Uterus (tissue), 4 donors: ENCODE data around the gene ERC2. TPM values are rescaled to one million over a fixed set of nuclear protein-coding genes. Genes with fewer than 3 reads are reported as not detected.

Source experiments
- DNase-seq, 2 donors: peaks; one replicate each; pipeline ENCODE4 v3.0.0-alpha.2; 2019 to 2020
- H3K27ac ChIP-seq, 2 donors: fragments of 200-600 bp; sonication (generic); 1 replicate in 1 of 2; 2 replicates in 1 of 2; pipeline ENCODE4 v1.5.1; 2016 to 2018
- H3K27me3 ChIP-seq, 2 donors: fragments of 200-600 bp; sonication (generic); one replicate each; pipeline ENCODE4 v1.5.1; 2018 to 2019; ENCODE audit warnings: control low read depth in 1 of 2
- H3K36me3 ChIP-seq, 2 donors: fragments of 200-600 bp; sonication (generic); one replicate each; pipeline ENCODE4 v1.5.1; 2019; ENCODE audit warnings: control low read depth in 1 of 2
- H3K4me1 ChIP-seq, 2 donors: fragments of 200-600 bp; sonication (generic); one replicate each; pipeline ENCODE4 v1.5.1; 2018 to 2019; ENCODE audit warnings: control low read depth in 1 of 2
- H3K4me3 ChIP-seq, 2 donors: fragments of 200-600 bp; sonication (generic); 1 replicate in 1 of 2; 2 replicates in 1 of 2; pipeline ENCODE4 v1.5.1; 2018 to 2019; ENCODE audit warnings: mild to moderate bottlenecking in 1 of 2
- H3K9me3 ChIP-seq, 2 donors: fragments of 200-600 bp; sonication (generic); one replicate each; pipeline ENCODE4 v1.5.1; 2019; ENCODE audit warnings: control low read depth in 1 of 2
- POLR2A ChIP-seq, 2 donors: fragments of 450-650 bp; IDR thresholded peaks; one replicate each; pipeline ENCODE4 v1.6.1; 2016; ENCODE audit warnings: antibody characterized with exemption in 2 of 2, mild to moderate bottlenecking in 1 of 2, moderate library complexity in 1 of 2
- intact Hi-C: fragments of 100-400 bp; cut with DNase I; formaldehyde crosslinking; loops from one replicate; pipeline ENCODE4 v1.15.1; 2023; ENCODE audit warnings: low total_unique reads
- total RNA-seq, 4 donors: library from RNA; depleted of rRNA in 3 of 4; stranded (reverse); fragments of >200 nt in 3 of 4; gene quantifications; one replicate each; pipeline versions ENCODE4 v1.1.0 to v1.2.4, GENCODE V29; 2014 to 2023
- TF ChIP-seq, protein P1 (sequence below), 4 experiments: fragments of 200-600 bp in 2 of 4; fragments of 450-650 bp in 2 of 4; sonication (generic) in 2 of 4; IDR thresholded peaks; one replicate each; pipeline ENCODE4 v1.5.1; 2016 to 2019; ENCODE audit warnings: antibody characterized with exemption in 4 of 4, mild to moderate bottlenecking in 2 of 4, moderate library complexity in 1 of 4
- donor health status: DM: yes; HTN: yes; CAD: no.

The ERC2 gene
- total RNA-seq, 4 donors from 2014 or later: 1.7 to 5.5 TPM; not detected in 2

GRCh38 chr3:55647670-55648069 lies 820.6 kb downstream of the ERC2 start:
- intact Hi-C loops: no loop called here
- Histone ChIP-seq H3K9me3 (no peaks in the 10 kb centered on the region), H3K4me3 (no peak overlapping the region), H3K27me3 (no peaks in the 10 kb centered on the region), H3K4me1 (no peaks in the 10 kb centered on the region), H3K36me3 (no peaks in the 10 kb centered on the region), H3K27ac (no peak overlapping the region)
- DNase-seq: no peak
- TF ChIP-seq, protein P1, sequence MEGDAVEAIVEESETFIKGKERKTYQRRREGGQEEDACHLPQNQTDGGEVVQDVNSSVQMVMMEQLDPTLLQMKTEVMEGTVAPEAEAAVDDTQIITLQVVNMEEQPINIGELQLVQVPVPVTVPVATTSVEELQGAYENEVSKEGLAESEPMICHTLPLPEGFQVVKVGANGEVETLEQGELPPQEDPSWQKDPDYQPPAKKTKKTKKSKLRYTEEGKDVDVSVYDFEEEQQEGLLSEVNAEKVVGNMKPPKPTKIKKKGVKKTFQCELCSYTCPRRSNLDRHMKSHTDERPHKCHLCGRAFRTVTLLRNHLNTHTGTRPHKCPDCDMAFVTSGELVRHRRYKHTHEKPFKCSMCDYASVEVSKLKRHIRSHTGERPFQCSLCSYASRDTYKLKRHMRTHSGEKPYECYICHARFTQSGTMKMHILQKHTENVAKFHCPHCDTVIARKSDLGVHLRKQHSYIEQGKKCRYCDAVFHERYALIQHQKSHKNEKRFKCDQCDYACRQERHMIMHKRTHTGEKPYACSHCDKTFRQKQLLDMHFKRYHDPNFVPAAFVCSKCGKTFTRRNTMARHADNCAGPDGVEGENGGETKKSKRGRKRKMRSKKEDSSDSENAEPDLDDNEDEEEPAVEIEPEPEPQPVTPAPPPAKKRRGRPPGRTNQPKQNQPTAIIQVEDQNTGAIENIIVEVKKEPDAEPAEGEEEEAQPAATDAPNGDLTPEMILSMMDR (IDR thresholded peaks at IDR 0.05): no peak
- TF ChIP-seq POLR2A (IDR thresholded peaks at IDR 0.05): no peak

DNA sequence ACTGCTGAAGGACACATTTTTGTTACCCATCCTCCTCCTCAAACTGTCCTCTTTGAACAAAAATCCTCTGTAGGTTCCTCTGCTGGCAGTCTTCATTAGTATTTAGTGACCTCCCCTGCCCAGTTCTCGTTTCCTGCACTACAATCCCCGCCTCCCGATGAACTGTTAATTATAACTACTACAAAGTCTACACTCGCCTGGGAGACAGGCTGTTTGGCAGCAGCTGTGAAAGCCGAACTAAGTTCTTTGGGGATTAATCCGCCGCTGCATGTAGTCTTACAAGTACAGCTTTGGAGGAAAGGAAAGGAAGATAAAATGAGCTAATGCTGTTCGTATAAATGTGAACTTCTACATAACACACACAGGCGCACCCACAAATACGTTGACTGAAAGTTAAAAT lies 821.2 kb downstream of the ERC2 start:
- H3K27me3 ChIP-seq: no peaks in the 10 kb centered on the region
- H3K9me3 ChIP-seq: no peaks in the 10 kb centered on the region
- no peak overlapping the region for H3K27ac ChIP-seq
- intact Hi-C loops: no loop called here
- no peaks in the 10 kb centered on the region for H3K36me3 ChIP-seq
- H3K4me1 ChIP-seq: no peaks in the 10 kb centered on the region
- no peak for TF ChIP-seq POLR2A (IDR thresholded peaks at IDR 0.05)
- TF ChIP-seq, protein P1 (IDR thresholded peaks at IDR 0.05): no peak
- DNase-seq: no peak
- H3K4me3 ChIP-seq: no peak overlapping the region

DNA sequence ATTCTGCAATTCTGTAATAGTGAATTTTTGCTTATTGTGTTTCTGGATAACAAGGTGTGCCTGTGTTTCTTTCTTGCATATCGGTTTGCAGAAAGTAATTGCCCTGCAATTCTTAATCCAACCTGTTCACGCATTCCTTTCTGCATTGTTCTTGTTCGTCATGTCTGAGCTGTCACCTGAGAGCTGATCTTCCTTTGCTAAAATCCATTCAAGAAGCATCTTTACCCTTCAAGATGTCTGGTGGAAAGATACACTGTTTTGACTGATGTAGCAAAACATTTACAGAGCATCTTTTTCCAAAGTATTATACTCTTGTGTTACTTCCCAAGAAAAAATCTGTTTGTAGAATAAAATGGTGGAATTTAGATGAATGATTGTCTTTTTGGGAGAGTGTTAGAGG lies 822.1 kb downstream of the ERC2 start:
- Histone ChIP-seq H3K27ac (no peak overlapping the region), H3K9me3 (no peaks in the 10 kb centered on the region), H3K27me3 (no peaks in the 10 kb centered on the region), H3K4me3 (no peak overlapping the region), H3K4me1 (no peaks in the 10 kb centered on the region), H3K36me3 (no peaks in the 10 kb centered on the region)
- intact Hi-C loops: no loop called here
- DNase-seq: no peak
- TF ChIP-seq, protein P1 (IDR thresholded peaks at IDR 0.05): no peak
- TF ChIP-seq POLR2A (IDR thresholded peaks at IDR 0.05): no peak

DNA sequence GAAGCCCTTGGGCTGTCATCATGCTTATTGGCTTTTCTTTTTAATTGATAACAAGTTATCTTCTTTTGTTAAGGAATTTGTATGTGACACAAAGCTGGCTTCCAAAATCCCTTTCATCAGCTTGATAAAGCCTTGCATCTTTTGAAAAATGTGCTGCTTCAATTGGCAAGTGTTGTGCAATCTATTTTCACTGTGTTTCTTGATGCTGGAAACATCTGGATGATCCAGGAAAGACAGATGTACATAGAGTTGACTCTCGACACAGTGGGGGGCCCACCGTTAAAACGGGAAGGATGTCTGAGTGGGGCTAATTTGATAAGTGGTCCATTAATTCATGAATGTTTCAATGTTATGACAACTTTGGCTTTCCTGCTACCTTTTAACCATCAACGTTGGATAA lies 822.8 kb downstream of the ERC2 start:
- Histone ChIP-seq H3K4me1 (no peaks in the 10 kb centered on the region), H3K27me3 (no peaks in the 10 kb centered on the region)
- no peak for TF ChIP-seq POLR2A (IDR thresholded peaks at IDR 0.05)
- TF ChIP-seq, protein P1 (IDR thresholded peaks at IDR 0.05): no peak

GRCh38 chr3:55643283-55643682 lies 825.0 kb downstream of the ERC2 start:
- Histone ChIP-seq H3K27me3 (no peaks in the 10 kb centered on the region), H3K9me3 (no peaks in the 10 kb centered on the region), H3K27ac (no peak overlapping the region), H3K4me3 (no peak overlapping the region), H3K36me3 (no peaks in the 10 kb centered on the region), H3K4me1 (no peaks in the 10 kb centered on the region)
- intact Hi-C loops: no loop called here
- TF ChIP-seq, protein P1 (IDR thresholded peaks at IDR 0.05): no peak
- no peak for TF ChIP-seq POLR2A (IDR thresholded peaks at IDR 0.05)
- no peak for DNase-seq

More for the DNA sequence above, 822.8 kb downstream of the ERC2 start:
- H3K27ac ChIP-seq: no peak overlapping the region
- intact Hi-C loops: no loop called here
- DNase-seq: no peak
- no peak overlapping the region for H3K4me3 ChIP-seq
- H3K9me3 ChIP-seq: no peaks in the 10 kb centered on the region
- no peaks in the 10 kb centered on the region for H3K36me3 ChIP-seq
